Dendritic cell treated with granulocyte-macrophage colony-stimulating factor and Interleukin-4, amounts not matched to agents 40 ng/mL and 50 ng/mL, for 4 days (primary cell): ENCODE results near the gene TF.
"Not testable (repeated sequence)": the region's sequence is repeated elsewhere in the genome, so short reads cannot be mapped to it uniquely, and the experiment has no call there.

Source experiments
- H3K27ac Mint-ChIP-seq: one replicate; pipeline ENCODE4 v1.8.0; 2022; ENCODE audit warnings: mild to moderate bottlenecking, mixed read lengths
- H3K27me3 Mint-ChIP-seq: one replicate; pipeline ENCODE4 v1.8.0; 2022; ENCODE audit warnings: mild to moderate bottlenecking, mixed read lengths
- H3K36me3 Mint-ChIP-seq: one replicate; pipeline ENCODE4 v1.8.0; 2022; ENCODE audit warnings: low read depth, mixed read lengths
- H3K4me1 Mint-ChIP-seq: one replicate; pipeline ENCODE4 v1.8.0; 2022; ENCODE audit warnings: low read depth, mixed read lengths
- H3K4me3 Mint-ChIP-seq: one replicate; pipeline ENCODE4 v1.8.0; 2022; ENCODE audit warnings: mild to moderate bottlenecking, moderate library complexity, mixed read lengths
- H3K9me3 Mint-ChIP-seq: one replicate; pipeline ENCODE4 v1.8.0; 2022; ENCODE audit warnings: mixed read lengths
- intact Hi-C: fragments of 100-400 bp; cut with micrococcal nuclease; formaldehyde crosslinking; loops from one replicate; pipeline ENCODE4 v1.15.0; 2022

The TF gene

DNA sequence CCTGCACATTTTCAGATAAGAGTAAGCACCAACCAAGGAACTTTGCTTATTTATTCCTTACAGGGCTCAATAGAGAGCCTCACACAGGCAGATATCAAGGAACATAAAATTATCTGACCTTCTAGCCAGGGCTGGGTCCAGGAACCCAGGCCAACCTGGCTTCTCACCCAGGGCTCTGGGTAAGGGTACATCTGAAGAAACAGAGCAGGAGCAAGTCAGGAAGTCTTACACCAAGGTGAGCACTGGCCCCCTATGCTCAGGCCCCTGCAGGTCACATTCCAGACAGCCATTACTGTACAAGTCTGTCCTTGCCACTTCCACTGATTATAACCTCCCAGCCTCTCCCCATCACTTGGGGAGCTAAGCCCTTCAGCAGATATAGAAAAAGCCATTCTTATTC is 19.1 kb downstream of the TF start:
- Mint-ChIP-seq H3K36me3 (no peaks in the 10 kb centered on the region), H3K27me3 (peaks cover 14% of the 10 kb centered on the region), H3K9me3 (no peaks in the 10 kb centered on the region), H3K27ac (no peak overlapping the region), H3K4me3 (no peak overlapping the region), H3K4me1 (peaks cover 17% of the 10 kb centered on the region)
- intact Hi-C loops = no loop called here

DNA sequence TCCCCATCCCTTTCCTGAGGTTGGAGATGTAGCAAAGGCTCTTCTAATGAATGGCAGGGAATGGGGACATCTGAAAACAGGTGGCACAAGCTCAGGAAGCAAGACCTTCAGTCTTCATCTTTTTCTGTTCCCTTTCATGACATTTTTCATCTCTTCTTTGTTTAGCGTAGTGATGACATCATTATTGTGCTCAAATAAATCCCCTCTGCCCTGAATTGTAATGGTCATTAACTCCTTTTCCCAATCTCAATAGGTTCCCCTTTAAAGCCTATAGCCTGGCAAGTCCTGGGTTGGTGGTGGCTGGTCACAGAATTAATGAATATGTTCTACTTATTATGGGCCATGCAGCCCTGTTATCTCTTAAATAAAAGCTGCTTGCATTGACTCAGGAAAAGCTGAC is 21.4 kb downstream of the TF start:
- Mint-ChIP-seq H3K27me3 (peaks cover 7% of the 10 kb centered on the region), H3K4me3 (no peak overlapping the region), H3K36me3 (no peaks in the 10 kb centered on the region), H3K27ac (no peak overlapping the region), H3K9me3 (no peaks in the 10 kb centered on the region), H3K4me1 (peaks cover 17% of the 10 kb centered on the region)
- intact Hi-C loops = no loop called here

DNA sequence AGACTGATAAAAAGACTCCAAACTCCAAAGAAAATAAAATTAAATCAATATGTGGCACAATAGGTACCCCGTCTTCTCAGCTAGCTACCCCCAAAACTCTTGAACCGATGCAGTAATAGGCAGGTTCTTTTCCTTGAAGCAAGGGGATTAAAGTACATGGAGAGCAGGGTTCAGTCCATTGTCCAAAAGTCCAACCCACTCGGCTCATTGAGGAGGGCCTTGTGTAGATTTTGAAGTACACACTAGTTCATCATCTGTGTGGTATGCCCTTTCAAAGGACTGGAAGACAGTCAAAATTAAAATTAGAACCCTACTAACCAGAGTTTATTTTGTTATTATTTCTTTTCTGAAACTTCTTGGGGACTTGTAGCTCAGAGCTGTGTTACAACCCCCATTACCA is 23.3 kb downstream of the TF start:
- Mint-ChIP-seq H3K36me3 (no peaks in the 10 kb centered on the region), H3K9me3 (no peaks in the 10 kb centered on the region), H3K27me3 (peaks cover 5% of the 10 kb centered on the region), H3K4me1 (peaks cover 7% of the 10 kb centered on the region), H3K27ac (no peak overlapping the region), H3K4me3 (no peak overlapping the region)
- intact Hi-C loops = no loop called here

- intact Hi-C loops = no loop called here
- Mint-ChIP-seq H3K4me3 (no peak overlapping the region), H3K36me3 (no peaks in the 10 kb centered on the region), H3K27ac (no peak overlapping the region), H3K27me3 (peaks cover 4% of the 10 kb centered on the region), H3K9me3 (no peaks in the 10 kb centered on the region), H3K4me1 (no peaks in the 10 kb centered on the region)
Observed at GRCh38 chr3:133773732-133774131, 27.5 kb downstream of the TF start.

GRCh38 chr3:133775309-133775708 is 29.1 kb downstream of the TF start:
- Mint-ChIP-seq H3K36me3 (no peaks in the 10 kb centered on the region), H3K27me3 (peaks cover 6% of the 10 kb centered on the region), H3K4me3 (no peak overlapping the region), H3K27ac (no peak overlapping the region), H3K4me1 (no peaks in the 10 kb centered on the region), H3K9me3 (no peaks in the 10 kb centered on the region)
- intact Hi-C loops = no loop called here

GRCh38 chr3:133775835-133776234 is 29.6 kb downstream of the TF start:
- H3K36me3 Mint-ChIP-seq = no peaks in the 10 kb centered on the region
- H3K27me3 Mint-ChIP-seq = peaks cover 6% of the 10 kb centered on the region
- H3K4me1 Mint-ChIP-seq = no peaks in the 10 kb centered on the region
- H3K9me3 Mint-ChIP-seq = no peaks in the 10 kb centered on the region
- intact Hi-C loops = no loop called here
- no peak overlapping the region for H3K27ac Mint-ChIP-seq
- H3K4me3 Mint-ChIP-seq = no peak overlapping the region

- intact Hi-C loops = no loop called here
Observed at GRCh38 chr3:133776794-133777438, 30.7 kb downstream of the TF start.

GRCh38 chr3:133777807-133778568 is 31.8 kb downstream of the TF start:
- intact Hi-C loops = no loop called here
- no peaks in the 10 kb centered on the region for H3K4me1 Mint-ChIP-seq
- H3K27ac Mint-ChIP-seq = no peak overlapping the region
- peaks cover 12% of the 10 kb centered on the region for H3K27me3 Mint-ChIP-seq
- no peaks in the 10 kb centered on the region for H3K36me3 Mint-ChIP-seq
- no peaks in the 10 kb centered on the region for H3K9me3 Mint-ChIP-seq
- no peak overlapping the region for H3K4me3 Mint-ChIP-seq

More at GRCh38 chr3:133776794-133777438, 30.7 kb downstream of the TF start:
- Mint-ChIP-seq H3K27ac (no peak overlapping the region), H3K4me3 (no peak overlapping the region), H3K27me3 (peaks cover 6% of the 10 kb centered on the region), H3K9me3 (no peaks in the 10 kb centered on the region), H3K4me1 (no peaks in the 10 kb centered on the region), H3K36me3 (no peaks in the 10 kb centered on the region)

GRCh38 chr3:133779626-133780203 is 33.5 kb downstream of the TF start:
- H3K4me3 Mint-ChIP-seq = no peak overlapping the region
- no peaks in the 10 kb centered on the region for H3K36me3 Mint-ChIP-seq
- peaks cover 16% of the 10 kb centered on the region for H3K27me3 Mint-ChIP-seq
- H3K4me1 Mint-ChIP-seq = no peaks in the 10 kb centered on the region
- H3K27ac Mint-ChIP-seq = no peak overlapping the region
- H3K9me3 Mint-ChIP-seq = no peaks in the 10 kb centered on the region
- intact Hi-C loops = no loop called here

- H3K27ac Mint-ChIP-seq, H3K4me1 Mint-ChIP-seq, H3K4me3 Mint-ChIP-seq, H3K36me3 Mint-ChIP-seq, intact Hi-C loops, H3K9me3 Mint-ChIP-seq: not testable (repeated sequence)
- H3K27me3 Mint-ChIP-seq = peaks cover 16% of the 10 kb centered on the region
Observed at GRCh38 chr3:133780756-133781155, 34.6 kb downstream of the TF start.

DNA sequence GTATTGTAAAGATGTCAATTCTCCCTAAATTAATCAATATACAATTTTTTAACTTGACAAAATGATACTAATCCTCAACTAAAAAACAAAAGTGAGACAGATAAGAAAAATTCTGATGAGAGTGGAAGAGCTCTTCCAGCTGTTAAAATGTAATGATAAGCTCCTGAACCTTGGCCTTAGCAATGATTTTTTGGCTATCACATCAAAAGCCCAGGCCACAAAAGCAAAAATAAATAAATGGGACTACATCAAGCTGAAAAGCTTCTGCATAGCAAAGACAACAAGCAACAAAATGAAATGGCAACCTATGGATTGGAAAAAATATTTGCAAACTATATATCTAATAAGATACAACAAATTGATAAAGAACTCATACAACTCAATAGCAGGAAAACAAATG is 35.4 kb downstream of the TF start:
- Mint-ChIP-seq H3K4me1 (no peaks in the 10 kb centered on the region), H3K36me3 (no peaks in the 10 kb centered on the region), H3K9me3 (no peaks in the 10 kb centered on the region), H3K27me3 (peaks cover 16% of the 10 kb centered on the region), H3K27ac (no peak overlapping the region), H3K4me3 (no peak overlapping the region)
- intact Hi-C loops = no loop called here

DNA sequence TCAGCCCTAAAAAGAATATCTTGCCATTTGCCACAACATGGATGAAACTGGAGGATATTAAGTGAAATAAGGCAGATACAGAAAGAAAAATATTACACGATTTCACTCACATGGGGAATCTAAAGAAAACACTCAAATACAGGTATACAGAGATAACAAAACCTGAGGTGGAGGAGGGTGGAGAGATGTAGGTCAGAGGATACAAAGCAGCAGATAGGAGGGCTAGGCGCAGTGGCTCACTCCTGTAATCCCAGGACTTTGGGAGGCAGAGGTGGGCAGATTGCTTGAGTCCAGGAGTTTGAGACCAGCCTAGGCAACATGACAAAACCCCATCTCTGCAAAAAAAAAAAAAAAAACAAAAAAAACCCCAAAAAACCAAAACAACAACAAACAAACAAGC is 36.3 kb downstream of the TF start:
- H3K4me1 Mint-ChIP-seq = no peaks in the 10 kb centered on the region
- no peak overlapping the region for H3K27ac Mint-ChIP-seq
- H3K27me3 Mint-ChIP-seq = peaks cover 16% of the 10 kb centered on the region
- no peaks in the 10 kb centered on the region for H3K36me3 Mint-ChIP-seq
- no peak overlapping the region for H3K4me3 Mint-ChIP-seq
- intact Hi-C loops = no loop called here
- H3K9me3 Mint-ChIP-seq = no peaks in the 10 kb centered on the region

- Mint-ChIP-seq H3K27me3 (peaks cover 16% of the 10 kb centered on the region), H3K36me3 (no peaks in the 10 kb centered on the region), H3K4me1 (no peaks in the 10 kb centered on the region), H3K9me3 (no peaks in the 10 kb centered on the region), H3K27ac (no peak overlapping the region), H3K4me3 (no peak overlapping the region)
- intact Hi-C loops = no loop called here
Observed at GRCh38 chr3:133783762-133784161, 37.6 kb downstream of the TF start.

- Mint-ChIP-seq H3K4me1 (no peaks in the 10 kb centered on the region), H3K36me3 (no peaks in the 10 kb centered on the region), H3K9me3 (peaks cover 15% of the 10 kb centered on the region), H3K27me3 (peaks cover 8% of the 10 kb centered on the region), H3K27ac (no peak overlapping the region), H3K4me3 (no peak overlapping the region)
- intact Hi-C loops = no loop called here
Observed at GRCh38 chr3:133788024-133788423, 41.8 kb downstream of the TF start.
